ENCODE measurements around the gene IL12RB2.

The IL12RB2 gene

GRCh38 chr1:67281244-67281643 lies 26.4 kb upstream of the IL12RB2 start:
- no peak overlapping the region for H3K4me3 ChIP-seq (ENCODE audit: low read depth in 1 of 2, low read length in 2 of 2)
- no peaks in the 10 kb centered on the region for H3K4me1 ChIP-seq (ENCODE audit: control insufficient read depth in 1 of 2, insufficient read depth in 2 of 2, low read length in 2 of 2)
- no peaks in the 10 kb centered on the region for H3K9me3 ChIP-seq (ENCODE audit: control insufficient read depth in 1 of 2, low read length in 2 of 2)
- no peaks in the 10 kb centered on the region for H3K27me3 ChIP-seq (ENCODE audit: low read depth, low read length)
- no peaks in the 10 kb centered on the region for H3K36me3 ChIP-seq (ENCODE audit: control insufficient read depth in 1 of 2, insufficient read depth in 2 of 2, low read length in 2 of 2)
- no peak overlapping the region for H3K27ac ChIP-seq (ENCODE audit: low read length)

GRCh38 chr1:67285780-67286488 lies 21.7 kb upstream of the IL12RB2 start:
- Histone ChIP-seq H3K4me3 (ENCODE audit: low read depth in 1 of 2, low read length in 2 of 2) (no peak overlapping the region), H3K27ac (ENCODE audit: low read length) (no peak overlapping the region), H3K9me3 (ENCODE audit: control insufficient read depth in 1 of 2, low read length in 2 of 2) (no peaks in the 10 kb centered on the region), H3K36me3 (ENCODE audit: control insufficient read depth in 1 of 2, insufficient read depth in 2 of 2, low read length in 2 of 2) (no peaks in the 10 kb centered on the region), H3K27me3 (ENCODE audit: low read depth, low read length) (no peaks in the 10 kb centered on the region), H3K4me1 (ENCODE audit: control insufficient read depth in 1 of 2, insufficient read depth in 2 of 2, low read length in 2 of 2) (no peaks in the 10 kb centered on the region)

DNA sequence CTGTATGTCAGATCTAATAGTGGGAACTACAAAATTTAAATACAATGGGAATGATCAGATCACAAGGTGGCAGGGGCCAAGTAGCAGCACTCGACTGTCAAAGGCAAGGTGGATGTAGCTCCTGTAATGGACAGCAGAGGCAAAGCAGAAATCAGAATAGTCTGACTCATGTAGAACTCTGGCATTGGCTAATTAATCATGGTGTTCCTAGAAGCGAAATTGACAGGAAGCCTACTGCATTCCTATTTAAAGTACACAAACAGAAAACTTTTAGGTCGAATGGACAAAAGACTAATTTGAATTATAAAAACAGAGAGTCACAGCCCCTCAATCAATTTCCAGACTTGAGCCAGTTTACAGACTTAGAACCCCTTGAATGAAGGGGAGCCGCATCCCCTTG lies 17.4 kb upstream of the IL12RB2 start:
- H3K27me3 ChIP-seq (ENCODE audit: low read depth, low read length), result no peaks in the 10 kb centered on the region
- no peaks in the 10 kb centered on the region for H3K36me3 ChIP-seq (ENCODE audit: control insufficient read depth in 1 of 2, insufficient read depth in 2 of 2, low read length in 2 of 2)
- no peak overlapping the region for H3K4me3 ChIP-seq (ENCODE audit: low read depth in 1 of 2, low read length in 2 of 2)
- H3K27ac ChIP-seq (ENCODE audit: low read length), result no peak overlapping the region
- H3K4me1 ChIP-seq (ENCODE audit: control insufficient read depth in 1 of 2, insufficient read depth in 2 of 2, low read length in 2 of 2), result no peaks in the 10 kb centered on the region
- H3K9me3 ChIP-seq (ENCODE audit: control insufficient read depth in 1 of 2, low read length in 2 of 2), result no peaks in the 10 kb centered on the region

- no peaks in the 10 kb centered on the region for H3K36me3 ChIP-seq (ENCODE audit: control insufficient read depth in 1 of 2, insufficient read depth in 2 of 2, low read length in 2 of 2)
- H3K27me3 ChIP-seq (ENCODE audit: low read depth, low read length), result no peaks in the 10 kb centered on the region
- no peak overlapping the region for H3K4me3 ChIP-seq (ENCODE audit: low read depth in 1 of 2, low read length in 2 of 2)
- no peaks in the 10 kb centered on the region for H3K4me1 ChIP-seq (ENCODE audit: control insufficient read depth in 1 of 2, insufficient read depth in 2 of 2, low read length in 2 of 2)
- H3K27ac ChIP-seq (ENCODE audit: low read length), result no peak overlapping the region
- H3K9me3 ChIP-seq (ENCODE audit: control insufficient read depth in 1 of 2, low read length in 2 of 2), result no peaks in the 10 kb centered on the region
Measured at GRCh38 chr1:67294836-67295617, 12.6 kb upstream of the IL12RB2 start.

- H3K36me3 ChIP-seq (ENCODE audit: control insufficient read depth in 1 of 2, insufficient read depth in 2 of 2, low read length in 2 of 2), result no peaks in the 10 kb centered on the region
- H3K27me3 ChIP-seq (ENCODE audit: low read depth, low read length), result no peaks in the 10 kb centered on the region
- no peaks in the 10 kb centered on the region for H3K9me3 ChIP-seq (ENCODE audit: control insufficient read depth in 1 of 2, low read length in 2 of 2)
- H3K4me1 ChIP-seq (ENCODE audit: control insufficient read depth in 1 of 2, insufficient read depth in 2 of 2, low read length in 2 of 2), result no peaks in the 10 kb centered on the region
- no peak overlapping the region for H3K27ac ChIP-seq (ENCODE audit: low read length)
- no peak overlapping the region for H3K4me3 ChIP-seq (ENCODE audit: low read depth in 1 of 2, low read length in 2 of 2)
Measured at GRCh38 chr1:67298762-67299161, 8.9 kb upstream of the IL12RB2 start.

- no peak overlapping the region for H3K4me3 ChIP-seq (ENCODE audit: low read depth in 1 of 2, low read length in 2 of 2)
- no peaks in the 10 kb centered on the region for H3K36me3 ChIP-seq (ENCODE audit: control insufficient read depth in 1 of 2, insufficient read depth in 2 of 2, low read length in 2 of 2)
- no peaks in the 10 kb centered on the region for H3K27me3 ChIP-seq (ENCODE audit: low read depth, low read length)
- H3K4me1 ChIP-seq (ENCODE audit: control insufficient read depth in 1 of 2, insufficient read depth in 2 of 2, low read length in 2 of 2), result no peaks in the 10 kb centered on the region
- no peak overlapping the region for H3K27ac ChIP-seq (ENCODE audit: low read length)
- no peaks in the 10 kb centered on the region for H3K9me3 ChIP-seq (ENCODE audit: control insufficient read depth in 1 of 2, low read length in 2 of 2)
Measured at GRCh38 chr1:67299296-67299695, 8.4 kb upstream of the IL12RB2 start.

DNA sequence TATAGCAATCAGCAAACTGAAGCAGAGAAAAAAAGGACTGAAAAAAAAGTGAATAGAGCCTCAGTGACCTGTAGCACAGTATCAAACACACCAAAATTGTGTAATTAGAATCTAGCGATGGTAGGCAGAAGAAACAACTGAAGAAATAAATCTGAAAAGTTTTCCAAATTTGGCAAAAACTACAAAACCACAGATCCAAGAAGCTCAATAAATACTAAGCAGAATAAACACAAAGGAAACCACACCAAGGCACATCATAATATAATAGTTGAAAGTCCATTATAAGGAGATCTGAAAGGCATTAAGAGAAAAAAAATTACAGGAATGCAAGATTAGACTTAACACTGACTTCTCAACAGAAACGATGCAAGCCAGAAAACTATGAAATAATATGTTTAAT lies 7.1 kb upstream of the IL12RB2 start:
- H3K27ac ChIP-seq (ENCODE audit: low read length), result no peak overlapping the region
- no peak overlapping the region for H3K4me3 ChIP-seq (ENCODE audit: low read depth in 1 of 2, low read length in 2 of 2)
- H3K36me3 ChIP-seq (ENCODE audit: control insufficient read depth in 1 of 2, insufficient read depth in 2 of 2, low read length in 2 of 2), result no peaks in the 10 kb centered on the region
- no peaks in the 10 kb centered on the region for H3K4me1 ChIP-seq (ENCODE audit: control insufficient read depth in 1 of 2, insufficient read depth in 2 of 2, low read length in 2 of 2)
- H3K9me3 ChIP-seq (ENCODE audit: control insufficient read depth in 1 of 2, low read length in 2 of 2), result no peaks in the 10 kb centered on the region
- H3K27me3 ChIP-seq (ENCODE audit: low read depth, low read length), result no peaks in the 10 kb centered on the region

DNA sequence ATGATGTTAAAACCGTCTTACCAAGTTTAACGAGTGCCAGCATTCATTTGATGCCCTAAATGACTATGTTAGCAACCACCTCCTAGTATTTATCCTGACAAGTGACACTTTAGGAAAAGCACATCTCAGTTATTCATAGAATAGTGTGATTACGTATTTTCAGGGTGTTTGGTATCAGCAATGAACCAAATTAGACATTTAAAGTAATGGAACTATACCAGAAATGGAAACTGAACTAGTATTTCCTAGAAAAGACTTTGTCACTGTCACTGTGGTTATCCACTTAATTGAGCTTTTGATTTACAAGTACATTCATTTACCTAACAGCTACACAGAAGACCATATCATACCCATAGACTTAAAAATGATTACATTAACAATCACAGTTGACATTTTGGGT lies 3.6 kb upstream of the IL12RB2 start:
- Histone ChIP-seq H3K9me3 (ENCODE audit: control insufficient read depth in 1 of 2, low read length in 2 of 2) (no peaks in the 10 kb centered on the region), H3K4me1 (ENCODE audit: control insufficient read depth in 1 of 2, insufficient read depth in 2 of 2, low read length in 2 of 2) (no peaks in the 10 kb centered on the region), H3K27ac (ENCODE audit: low read length) (no peak overlapping the region), H3K36me3 (ENCODE audit: control insufficient read depth in 1 of 2, insufficient read depth in 2 of 2, low read length in 2 of 2) (no peaks in the 10 kb centered on the region), H3K27me3 (ENCODE audit: low read depth, low read length) (peaks cover 10% of the 10 kb centered on the region), H3K4me3 (ENCODE audit: low read depth in 1 of 2, low read length in 2 of 2) (no peak overlapping the region)

DNA sequence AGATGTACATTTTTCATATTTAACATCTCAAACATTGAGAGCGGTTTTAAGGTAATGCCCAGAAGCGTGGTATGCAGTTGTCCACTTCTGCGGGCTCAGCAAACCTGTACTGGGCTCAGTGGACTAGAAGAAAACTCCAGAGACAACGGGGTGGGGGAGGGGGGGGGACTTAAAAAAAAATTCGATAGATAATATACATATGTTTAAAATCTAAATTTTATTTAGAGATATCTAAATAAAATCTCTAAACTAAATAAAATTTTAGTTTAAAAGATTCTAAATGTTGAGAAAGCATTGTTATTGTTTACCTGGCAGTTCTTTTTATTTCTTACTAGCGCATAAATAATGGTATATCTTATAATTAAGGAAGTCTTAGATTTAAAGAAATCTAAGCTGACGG lies 1.1 kb upstream of the IL12RB2 start:
- Histone ChIP-seq H3K36me3 (ENCODE audit: control insufficient read depth in 1 of 2, insufficient read depth in 2 of 2, low read length in 2 of 2) (no peaks in the 10 kb centered on the region), H3K27ac (ENCODE audit: low read length) (no peak overlapping the region), H3K4me3 (ENCODE audit: low read depth in 1 of 2, low read length in 2 of 2) (no peak overlapping the region), H3K4me1 (ENCODE audit: control insufficient read depth in 1 of 2, insufficient read depth in 2 of 2, low read length in 2 of 2) (no peaks in the 10 kb centered on the region), H3K27me3 (ENCODE audit: low read depth, low read length) (peaks cover 10% of the 10 kb centered on the region), H3K9me3 (ENCODE audit: control insufficient read depth in 1 of 2, low read length in 2 of 2) (no peaks in the 10 kb centered on the region)

DNA sequence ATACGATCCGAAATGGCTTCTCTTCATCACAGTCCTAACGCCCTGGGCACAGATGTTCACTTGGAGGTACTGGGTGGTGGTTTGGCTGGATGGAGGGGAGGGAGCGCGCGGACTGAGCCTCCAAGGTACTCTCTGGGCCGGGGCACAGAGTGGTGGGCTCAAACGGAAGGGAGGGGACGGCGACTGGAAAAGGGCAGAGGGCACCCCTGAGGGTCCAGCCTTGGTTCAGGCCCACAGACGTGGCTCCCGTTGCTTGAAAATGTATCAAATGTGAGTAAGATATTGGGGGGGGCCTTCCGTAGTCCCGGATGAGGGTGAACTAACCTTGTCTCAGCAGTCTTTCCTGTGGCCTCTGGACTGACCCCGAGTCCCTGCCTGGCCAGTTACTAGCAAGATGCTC lies 463 bp downstream of the IL12RB2 start:
- Histone ChIP-seq H3K9me3 (ENCODE audit: control insufficient read depth in 1 of 2, low read length in 2 of 2) (no peaks in the 10 kb centered on the region), H3K4me3 (ENCODE audit: low read depth in 1 of 2, low read length in 2 of 2) (no peak overlapping the region), H3K36me3 (ENCODE audit: control insufficient read depth in 1 of 2, insufficient read depth in 2 of 2, low read length in 2 of 2) (no peaks in the 10 kb centered on the region), H3K27ac (ENCODE audit: low read length) (no peak overlapping the region), H3K27me3 (ENCODE audit: low read depth, low read length) (peaks cover 10% of the 10 kb centered on the region), H3K4me1 (ENCODE audit: control insufficient read depth in 1 of 2, insufficient read depth in 2 of 2, low read length in 2 of 2) (no peaks in the 10 kb centered on the region)

DNA sequence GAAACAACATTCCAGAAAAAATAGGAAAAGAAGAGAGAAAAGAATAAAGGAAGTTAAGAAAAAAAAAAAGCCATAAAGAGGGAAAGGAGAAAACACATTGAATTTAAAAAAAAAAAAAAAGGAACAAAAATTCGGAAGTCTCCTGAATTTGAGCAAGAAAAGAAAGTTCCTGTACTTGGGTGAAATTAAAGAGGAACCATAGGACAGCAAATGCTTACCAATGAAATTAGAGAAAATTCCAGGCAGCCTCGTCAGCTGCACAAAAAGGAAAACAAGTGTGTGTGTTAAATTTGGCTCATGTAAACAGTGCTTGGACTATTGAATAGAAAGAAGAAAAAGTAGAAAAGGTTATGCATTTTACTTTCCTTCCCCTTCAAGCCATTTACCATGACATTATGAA lies 4.9 kb downstream of the IL12RB2 start:
- Histone ChIP-seq H3K36me3 (ENCODE audit: control insufficient read depth in 1 of 2, insufficient read depth in 2 of 2, low read length in 2 of 2) (no peaks in the 10 kb centered on the region), H3K27me3 (ENCODE audit: low read depth, low read length) (peaks cover 5% of the 10 kb centered on the region), H3K9me3 (ENCODE audit: control insufficient read depth in 1 of 2, low read length in 2 of 2) (no peaks in the 10 kb centered on the region), H3K4me3 (ENCODE audit: low read depth in 1 of 2, low read length in 2 of 2) (no peak overlapping the region), H3K27ac (ENCODE audit: low read length) (no peak overlapping the region), H3K4me1 (ENCODE audit: control insufficient read depth in 1 of 2, insufficient read depth in 2 of 2, low read length in 2 of 2) (no peaks in the 10 kb centered on the region)
